UCSD-AML1 (cell line): ENCODE results near the gene PGBD5.

Experiments used
- DNase-seq: peaks from one replicate; lab custom pipeline; 2025; ENCODE audit not compliant: unreplicated experiment; lab: John Stamatoyannopoulos, UW

The PGBD5 gene

DNA sequence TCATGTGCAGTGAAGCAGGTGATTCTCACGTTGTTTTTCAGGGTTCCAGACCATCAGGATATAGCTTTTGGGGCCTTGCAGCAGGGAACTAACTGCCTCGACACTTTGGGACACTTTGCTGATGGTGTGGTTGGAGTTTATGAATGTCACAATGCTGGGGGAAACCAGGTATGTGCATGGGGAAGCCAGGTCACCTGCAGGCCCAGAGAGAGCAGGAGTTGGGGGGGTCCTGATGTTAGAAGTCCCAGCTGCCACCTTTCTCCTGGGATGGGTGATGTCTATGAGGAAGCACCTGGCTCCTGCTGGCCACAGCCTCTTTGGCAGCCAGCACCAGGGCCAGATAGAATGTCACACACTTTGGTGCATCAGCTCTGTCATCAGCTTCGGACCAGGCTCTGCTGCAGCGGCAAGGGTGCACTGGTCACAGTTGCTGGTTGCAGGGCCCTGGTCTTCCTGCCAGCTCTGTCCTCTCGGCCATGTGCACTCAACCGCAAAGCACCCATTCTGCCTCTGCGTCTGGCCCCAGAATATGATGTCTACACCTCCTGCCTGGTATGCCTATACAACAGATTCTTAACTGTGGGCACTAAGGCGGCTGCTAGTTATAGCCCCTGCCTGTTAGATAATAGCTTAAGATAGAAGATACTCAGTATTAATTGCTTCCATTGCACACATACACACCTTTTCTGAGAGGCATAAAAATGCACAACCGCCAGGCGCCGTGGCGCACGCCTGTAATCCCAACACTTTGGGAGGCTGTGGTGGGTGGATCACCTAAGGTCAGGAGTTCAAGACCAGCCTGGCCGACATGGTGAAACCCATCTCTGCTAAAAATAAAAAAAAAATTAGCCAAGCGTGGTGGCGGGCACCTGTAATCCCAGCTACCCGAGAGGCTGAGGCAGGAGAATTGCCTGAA, 160.7 kb downstream of the PGBD5 start:
- DNase-seq, result no peak
